GM19397 (cell line): ENCODE data around the gene RPL13A.
"Not testable (repeated sequence)": the region's sequence is repeated elsewhere in the genome, so short reads cannot be mapped to it uniquely, and the experiment has no call there.

Experiments
- ATAC-seq: cut with Tn5 transposase; IDR thresholded peaks from one replicate; pipeline ENCODE4 v1.9.1; 2021; ENCODE audit warnings: mild to moderate bottlenecking, moderate library complexity; ENCODE audit not compliant: unreplicated experiment

RPL13A gene

DNA sequence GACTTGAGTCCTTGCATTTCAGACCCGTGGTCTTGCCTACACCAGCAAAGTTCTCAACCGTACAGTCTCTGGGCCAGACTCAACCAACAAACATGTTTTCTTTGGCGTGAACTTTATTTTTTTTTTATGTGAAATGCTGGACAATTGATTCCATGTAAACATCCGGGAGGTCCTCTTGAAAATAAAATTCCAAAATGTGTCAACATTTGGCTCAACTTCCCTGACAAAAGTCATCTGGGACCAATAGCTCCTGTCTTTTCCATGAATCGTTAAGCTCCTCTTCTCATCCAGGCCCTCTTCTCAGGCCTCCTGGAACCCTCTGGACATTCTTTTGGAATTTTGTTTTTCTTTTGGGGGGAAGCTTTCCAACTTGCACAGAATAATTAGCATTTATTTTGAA, 31.6 kb upstream of the RPL13A start:
- no peak for ATAC-seq

DNA sequence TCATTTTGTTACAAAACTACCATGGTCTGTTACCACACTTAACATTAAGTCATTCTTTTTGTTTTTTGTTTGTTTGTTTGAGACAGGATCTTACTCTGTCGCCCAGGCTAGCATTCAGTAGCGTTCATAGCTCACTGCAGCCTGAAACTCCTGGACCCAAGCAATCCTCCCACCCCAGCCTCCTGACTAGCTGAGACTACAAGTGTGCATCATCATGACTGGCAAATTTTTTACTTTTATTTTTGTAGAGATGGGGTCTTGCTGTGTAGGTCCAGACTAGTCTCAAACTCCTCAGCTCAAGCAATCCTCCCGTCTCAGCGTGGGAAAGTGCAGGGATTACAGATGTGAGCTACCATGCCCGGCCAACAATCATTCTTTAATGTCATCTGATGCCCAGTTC, 31.1 kb upstream of the RPL13A start:
- ATAC-seq = no peak

DNA sequence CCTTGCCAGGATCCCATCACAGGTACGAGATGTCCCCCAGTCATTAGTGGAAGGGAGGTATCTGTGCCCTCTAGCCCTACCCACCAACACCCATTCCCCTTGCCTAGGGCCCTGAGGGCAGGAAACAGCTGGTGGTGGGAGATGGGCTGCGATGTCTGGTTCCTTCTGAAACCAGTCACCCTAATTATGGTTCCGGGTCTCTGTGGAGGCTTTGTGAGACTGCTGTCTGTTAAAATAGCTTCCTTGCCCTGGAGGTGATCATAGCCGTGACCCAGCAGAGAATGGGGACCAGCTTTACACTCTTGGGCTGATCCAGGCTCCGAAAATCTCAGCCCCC, 28.9 kb upstream of the RPL13A start:
- ATAC-seq = no peak

DNA sequence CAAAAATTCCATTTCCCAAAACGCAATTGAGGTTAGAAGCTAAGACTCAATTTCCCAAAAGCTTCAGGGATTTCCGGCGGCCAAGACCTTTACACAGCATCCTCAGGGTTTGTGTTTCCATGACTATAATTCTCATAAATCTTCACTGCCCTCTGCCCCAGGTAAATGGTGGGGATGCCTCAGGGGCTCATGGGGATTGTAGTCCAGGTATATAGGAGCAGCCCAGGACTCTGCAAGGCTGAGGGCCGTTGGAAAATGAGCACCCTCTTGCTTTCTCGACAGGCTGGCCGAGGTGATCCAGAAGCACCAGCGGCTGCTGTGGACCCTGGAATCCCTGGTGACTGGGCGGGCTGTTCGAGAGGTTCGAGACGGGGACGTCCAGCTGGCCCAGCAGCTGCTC, 28.0 kb upstream of the RPL13A start:
- no peak for ATAC-seq

DNA sequence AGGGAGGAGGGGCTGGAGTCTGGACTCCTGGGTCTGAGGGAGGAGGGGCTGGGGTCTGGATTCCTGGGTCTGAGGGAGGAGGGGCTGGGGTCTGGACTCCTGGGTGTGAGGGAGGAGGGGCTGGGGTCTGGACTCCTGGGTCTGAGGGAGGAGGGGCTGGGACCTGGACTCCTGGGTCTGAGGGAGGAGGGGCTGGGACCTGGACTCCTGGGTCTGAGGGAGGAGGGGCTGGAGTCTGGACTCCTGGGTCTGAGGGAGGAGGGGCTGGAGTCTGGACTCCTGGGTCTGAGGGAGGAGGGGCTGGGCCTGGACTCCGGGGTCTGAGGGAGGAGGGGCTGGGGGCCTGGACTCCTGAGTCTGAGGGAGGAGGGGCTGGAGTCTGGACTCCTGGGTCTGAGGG, 26.3 kb upstream of the RPL13A start:
- ATAC-seq = not testable (repeated sequence)

DNA sequence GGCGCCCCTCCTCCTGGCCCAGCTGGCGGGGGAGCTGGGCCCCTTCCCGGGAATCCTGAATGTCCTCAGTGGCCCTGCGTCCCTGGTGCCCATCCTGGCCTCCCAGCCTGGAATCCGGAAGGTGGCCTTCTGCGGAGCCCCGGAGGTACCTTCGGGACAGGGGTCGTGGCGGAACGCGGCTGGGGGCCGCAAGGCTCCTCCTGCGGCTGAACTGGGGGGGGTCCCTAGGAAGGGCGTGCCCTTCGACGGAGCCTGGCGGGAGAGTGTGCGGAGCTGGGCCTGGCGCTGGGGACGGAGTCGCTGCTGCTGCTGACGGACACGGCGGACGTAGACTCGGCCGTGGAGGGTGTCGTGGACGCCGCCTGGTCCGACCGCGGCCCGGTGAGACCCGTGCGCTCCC, 25.8 kb upstream of the RPL13A start:
- no peak for ATAC-seq

DNA sequence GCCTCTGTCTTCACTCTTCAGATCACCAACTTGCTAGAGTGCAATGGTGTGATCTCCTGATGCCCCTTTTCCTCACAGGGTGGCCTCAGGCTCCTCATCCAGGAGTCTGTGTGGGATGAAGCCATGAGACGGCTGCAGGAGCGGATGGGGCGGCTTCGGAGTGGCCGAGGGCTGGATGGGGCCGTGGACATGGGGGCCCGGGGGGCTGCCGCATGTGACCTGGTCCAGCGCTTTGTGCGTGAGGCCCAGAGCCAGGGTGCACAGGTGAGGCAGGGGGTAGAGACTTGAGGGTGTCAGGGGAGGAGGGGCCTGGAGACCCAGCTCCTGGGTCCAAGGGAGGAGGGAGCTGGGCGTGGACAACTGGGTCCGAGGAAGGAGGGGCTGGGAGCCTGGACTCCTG, 24.9 kb upstream of the RPL13A start:
- ATAC-seq = no peak

DNA sequence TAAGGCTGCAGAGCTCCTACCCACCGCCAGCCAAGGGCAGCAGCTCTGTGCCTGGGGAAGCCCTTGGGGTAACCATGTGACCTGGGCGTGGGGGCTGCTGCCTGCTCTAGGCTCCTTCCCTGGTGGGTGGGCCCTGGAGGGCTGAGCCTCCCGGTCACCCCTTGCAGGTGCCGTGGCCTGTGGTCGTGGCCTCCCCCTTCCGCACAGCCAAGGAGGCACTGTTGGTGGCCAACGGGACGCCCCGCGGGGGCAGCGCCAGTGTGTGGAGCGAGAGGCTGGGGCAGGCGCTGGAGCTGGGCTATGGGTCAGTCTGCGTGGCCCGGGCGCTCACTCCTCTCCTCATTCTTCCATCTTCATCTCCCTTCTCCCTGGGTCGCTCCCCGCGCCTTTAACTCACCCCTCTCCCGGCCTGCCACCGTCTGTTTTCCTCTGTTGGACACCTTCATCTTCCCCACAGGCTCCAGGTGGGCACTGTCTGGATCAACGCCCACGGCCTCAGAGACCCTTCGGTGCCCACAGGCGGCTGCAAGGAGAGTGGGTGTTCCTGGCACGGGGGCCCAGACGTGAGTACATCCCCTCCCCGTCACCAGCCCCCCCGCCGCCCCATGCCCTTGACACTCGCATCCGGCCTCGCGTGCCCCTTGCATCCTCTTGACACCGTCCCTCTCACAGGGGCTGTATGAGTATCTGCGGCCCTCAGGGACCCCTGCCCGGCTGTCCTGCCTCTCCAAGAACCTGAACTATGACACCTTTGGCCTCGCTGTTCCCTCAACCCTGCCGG, 23.3 kb upstream of the RPL13A start:
- ATAC-seq = no peak

DNA sequence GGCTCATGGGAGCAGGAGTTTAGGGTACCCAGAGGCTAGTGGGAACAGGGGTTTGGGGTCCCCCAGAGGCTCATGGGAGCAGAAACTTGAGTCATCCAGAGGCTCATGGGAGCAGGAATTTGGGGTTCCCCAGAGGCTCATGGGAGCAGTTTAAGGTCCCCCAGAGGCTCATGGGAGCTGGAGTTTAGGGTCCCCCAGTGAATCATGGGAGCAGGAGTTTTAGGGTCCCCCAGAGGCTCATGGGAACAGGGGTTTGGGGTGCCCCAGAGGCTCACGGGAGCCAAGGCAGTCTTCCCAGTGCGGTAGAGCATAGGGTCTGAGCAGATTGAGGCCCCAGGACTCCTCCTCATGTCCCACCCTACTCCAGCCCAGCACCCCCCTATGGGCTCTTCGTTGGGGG, 22.0 kb upstream of the RPL13A start:
- ATAC-seq = no peak

DNA sequence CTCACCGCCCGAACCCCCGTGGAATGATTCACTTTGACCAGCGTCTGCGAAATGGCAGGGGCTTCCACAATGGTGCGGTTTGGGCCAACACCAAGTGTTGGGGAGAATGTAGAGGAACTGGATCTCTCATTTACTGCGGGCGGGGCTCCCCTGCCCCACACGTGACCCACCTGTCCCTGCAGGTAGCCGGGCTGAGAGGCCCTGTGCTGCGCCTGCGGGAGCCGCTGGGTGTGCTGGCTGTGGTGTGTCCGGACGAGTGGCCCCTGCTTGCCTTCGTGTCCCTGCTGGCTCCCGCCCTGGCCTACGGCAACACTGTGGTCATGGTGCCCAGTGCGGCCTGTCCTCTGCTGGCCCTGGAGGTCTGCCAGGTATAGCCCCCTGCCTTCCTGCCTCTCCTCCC, 19.2 kb upstream of the RPL13A start:
- no peak for ATAC-seq

DNA sequence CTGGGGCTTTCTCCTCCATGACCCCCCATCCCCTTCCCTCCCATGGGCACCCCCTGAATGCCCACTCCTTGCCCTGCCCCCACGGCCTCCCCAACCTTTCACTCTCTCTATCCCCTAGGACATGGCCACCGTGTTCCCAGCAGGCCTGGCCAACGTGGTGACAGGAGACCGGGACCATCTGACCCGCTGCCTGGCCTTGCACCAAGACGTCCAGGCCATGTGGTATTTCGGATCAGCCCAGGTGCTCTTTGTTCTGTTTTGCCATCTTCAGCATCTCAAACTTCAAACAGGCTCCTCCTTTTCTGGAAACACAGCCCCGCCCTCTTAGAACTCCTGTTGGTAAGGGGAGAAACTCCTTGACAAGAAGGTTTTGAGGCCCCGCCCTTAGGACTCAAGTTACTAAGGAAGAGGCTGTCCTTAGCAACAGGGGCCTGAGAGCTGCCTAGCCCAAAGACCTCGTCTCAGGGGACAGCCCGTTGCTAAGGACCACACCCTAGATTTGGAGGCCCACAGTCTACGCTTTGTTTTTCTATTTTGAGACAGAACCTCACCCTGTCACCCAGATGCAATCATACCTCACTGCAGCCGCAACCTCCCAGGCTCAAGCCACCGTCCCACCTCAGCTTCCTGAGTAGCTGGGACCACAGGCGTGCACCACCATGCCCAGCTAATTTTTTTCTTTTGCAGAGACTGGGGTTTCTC, 18.5 kb upstream of the RPL13A start:
- peak; percentile 57 for ATAC-seq

DNA sequence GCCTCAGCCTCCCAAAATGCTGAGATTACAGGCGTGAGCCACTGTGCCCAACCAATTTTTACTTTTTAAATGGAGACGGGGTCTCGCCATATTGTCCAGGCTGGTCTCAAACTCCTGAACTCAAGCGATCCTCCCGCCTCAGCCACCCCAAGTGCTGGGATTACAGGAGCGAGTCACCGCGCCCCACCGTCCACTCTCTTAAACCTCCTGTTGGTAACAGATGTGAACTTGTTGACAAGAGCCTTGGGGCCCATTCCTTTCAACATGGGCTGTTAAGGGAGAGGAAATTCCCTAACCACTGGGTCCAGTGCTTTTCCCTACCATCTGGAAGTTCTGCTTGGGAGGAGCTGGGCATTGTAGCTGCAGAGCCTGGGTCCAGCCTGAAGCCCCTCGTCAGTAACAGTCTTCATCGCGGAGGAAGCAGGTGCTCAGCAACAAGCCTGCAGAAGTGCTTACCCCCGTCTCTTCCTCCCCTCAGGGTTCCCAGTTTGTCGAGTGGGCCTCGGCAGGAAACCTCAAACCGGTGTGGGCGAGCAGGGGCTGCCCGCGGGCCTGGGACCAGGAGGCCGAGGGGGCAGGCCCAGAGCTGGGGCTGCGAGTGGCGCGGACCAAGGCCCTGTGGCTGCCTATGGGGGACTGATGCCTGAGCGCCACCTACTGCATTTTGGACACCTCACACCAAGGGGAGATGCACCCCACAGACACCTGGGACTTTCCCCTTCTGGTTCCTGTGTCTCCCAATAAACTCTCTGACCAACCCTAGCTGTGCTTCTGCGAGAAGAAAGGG, 17.4 kb upstream of the RPL13A start:
- ATAC-seq = no peak

DNA sequence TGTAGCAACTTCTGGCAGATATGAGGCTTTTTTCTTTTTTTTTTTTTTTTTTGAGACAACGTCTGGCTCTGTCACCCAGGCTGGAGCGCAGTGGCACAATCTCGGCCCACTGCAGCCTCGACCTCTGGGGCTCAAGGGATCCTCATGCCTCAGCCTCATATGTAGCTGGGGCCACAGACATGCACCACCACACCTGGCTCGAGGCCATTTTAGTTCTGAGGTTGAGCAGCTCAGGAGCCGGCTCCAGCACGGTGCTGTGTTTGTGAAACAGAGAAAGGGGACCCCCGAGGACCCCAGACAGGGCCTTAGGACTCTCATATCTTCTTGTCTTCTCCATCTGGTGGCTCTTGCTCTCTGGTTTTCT, 16.8 kb upstream of the RPL13A start:
- ATAC-seq = no peak

DNA sequence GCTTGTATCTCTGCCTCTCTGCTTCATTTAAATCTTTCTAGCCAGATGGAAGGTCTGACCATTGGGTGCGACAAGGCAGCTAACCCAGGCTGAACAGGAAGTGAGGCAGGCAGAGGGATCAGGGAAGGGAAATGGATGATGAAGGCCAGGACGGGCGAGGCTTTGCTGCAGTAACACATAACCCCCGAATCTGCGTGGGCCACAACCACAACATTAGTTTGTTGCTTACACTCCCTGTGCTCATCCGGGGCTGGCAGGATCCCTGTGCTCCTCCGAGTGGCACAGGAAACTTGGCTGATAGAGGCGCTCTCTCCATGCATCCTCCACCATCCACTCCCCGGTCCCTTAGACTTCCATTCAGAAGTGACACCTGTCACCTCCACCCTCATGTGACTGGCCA, 14.5 kb upstream of the RPL13A start:
- no peak for ATAC-seq

DNA sequence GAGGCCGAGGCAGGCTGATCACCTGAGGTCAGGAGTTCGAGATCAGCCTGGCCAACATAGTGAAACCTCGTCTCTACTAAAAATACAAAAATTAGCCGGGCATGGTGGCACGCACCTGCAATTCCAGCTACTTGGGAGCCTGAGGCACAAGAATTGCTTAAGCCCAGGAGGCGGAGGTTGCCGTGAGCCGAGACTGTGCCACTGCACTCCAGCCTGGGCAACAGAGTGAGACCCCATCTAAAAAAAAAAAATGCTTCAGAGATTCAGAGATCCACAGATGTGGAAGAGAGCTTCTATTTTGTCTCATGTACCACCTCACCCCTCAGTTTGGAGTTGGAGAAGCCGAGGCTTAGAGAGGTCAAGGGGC, 13.9 kb upstream of the RPL13A start:
- ATAC-seq = not testable (repeated sequence)

DNA sequence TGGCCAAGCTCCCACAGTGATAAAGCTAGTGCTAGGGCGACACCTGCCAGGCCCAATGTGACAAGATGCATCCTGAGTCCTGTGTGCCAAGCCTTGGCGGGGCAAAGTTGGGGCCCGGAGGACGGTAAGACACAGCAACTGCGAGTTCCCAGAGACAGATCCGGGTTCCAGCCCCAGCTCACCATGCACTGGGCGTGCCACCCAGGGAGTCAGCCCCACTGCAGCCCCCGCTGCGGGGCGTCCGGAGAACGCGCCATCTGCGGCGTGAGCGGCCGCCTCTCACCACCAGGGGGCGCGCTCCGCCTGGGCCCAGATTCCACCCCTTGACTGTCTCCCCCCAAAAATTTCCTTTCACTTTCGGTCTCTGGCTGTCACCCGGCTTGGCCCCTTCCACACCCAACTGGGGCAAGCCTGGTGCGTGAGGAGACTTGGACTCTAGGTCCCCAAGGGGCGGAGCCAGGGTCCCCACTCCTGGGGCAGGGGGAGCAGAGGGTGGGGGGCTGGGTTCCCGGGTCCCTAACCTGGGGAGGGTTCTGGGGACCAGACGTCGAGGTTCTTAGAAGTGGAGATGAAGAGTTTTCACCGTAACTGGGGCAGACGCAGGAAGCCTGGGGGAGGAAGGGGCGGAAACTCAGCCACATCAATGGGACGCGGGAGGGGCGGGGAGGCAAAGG, 13.4 kb upstream of the RPL13A start, which contains the start of gene FLT3LG:
FLT3LG (plus strand) TSS at position 348 of the 674 bp plus-strand sequence. CDS start 425 bp downstream, outside the sequence.
- ATAC-seq = no peak

DNA sequence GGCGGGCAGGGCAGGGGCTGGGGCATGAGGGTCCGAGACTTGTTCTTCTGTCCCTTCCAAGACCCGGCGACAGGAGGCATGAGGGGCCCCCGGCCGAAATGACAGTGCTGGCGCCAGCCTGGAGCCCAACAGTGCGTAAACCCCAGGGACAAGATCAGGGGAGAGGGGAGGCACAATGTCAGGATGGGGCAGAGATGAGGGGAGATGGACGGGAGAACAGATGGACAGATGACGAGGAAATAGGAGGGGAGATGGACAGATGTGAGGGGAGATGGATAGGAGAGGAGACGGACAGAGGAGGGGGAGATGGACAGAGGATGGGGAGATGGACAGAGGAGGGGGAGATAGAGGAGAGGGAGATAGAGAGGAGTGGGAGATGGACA, 12.9 kb upstream of the RPL13A start:
- ATAC-seq = no peak

DNA sequence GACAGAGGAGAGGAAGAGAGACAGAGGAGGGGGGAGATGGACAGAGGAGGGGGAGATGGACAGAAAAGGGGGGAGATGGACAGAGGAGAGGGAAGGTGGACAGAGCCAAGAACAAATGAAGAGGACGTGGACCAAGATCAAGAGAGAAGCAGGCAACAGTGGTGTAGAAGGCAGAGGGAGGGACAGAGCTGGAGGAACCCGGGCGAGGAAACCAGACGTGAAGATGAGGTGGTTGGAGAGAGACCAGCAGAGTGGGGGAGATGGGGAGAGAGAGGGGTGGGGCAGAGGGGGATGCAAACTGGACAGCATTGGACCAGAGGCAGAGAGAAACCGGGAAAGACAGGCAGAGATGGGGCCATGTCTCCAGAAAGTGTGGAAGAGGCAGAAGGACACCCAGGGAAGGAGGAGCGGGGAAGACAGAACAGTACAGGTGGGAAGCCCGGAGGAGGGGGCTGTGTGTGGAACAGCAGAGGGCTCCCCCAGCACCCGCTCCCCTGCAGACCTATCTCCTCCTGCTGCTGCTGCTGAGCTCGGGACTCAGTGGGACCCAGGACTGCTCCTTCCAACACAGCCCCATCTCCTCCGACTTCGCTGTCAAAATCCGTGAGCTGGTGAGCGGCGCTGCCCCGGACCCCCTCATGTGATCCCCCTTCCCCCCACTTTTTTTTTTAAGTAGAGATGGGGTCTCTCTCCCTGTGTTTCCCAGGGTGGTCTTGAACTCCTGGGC, 12.1 kb upstream of the RPL13A start:
- ATAC-seq = no peak

DNA sequence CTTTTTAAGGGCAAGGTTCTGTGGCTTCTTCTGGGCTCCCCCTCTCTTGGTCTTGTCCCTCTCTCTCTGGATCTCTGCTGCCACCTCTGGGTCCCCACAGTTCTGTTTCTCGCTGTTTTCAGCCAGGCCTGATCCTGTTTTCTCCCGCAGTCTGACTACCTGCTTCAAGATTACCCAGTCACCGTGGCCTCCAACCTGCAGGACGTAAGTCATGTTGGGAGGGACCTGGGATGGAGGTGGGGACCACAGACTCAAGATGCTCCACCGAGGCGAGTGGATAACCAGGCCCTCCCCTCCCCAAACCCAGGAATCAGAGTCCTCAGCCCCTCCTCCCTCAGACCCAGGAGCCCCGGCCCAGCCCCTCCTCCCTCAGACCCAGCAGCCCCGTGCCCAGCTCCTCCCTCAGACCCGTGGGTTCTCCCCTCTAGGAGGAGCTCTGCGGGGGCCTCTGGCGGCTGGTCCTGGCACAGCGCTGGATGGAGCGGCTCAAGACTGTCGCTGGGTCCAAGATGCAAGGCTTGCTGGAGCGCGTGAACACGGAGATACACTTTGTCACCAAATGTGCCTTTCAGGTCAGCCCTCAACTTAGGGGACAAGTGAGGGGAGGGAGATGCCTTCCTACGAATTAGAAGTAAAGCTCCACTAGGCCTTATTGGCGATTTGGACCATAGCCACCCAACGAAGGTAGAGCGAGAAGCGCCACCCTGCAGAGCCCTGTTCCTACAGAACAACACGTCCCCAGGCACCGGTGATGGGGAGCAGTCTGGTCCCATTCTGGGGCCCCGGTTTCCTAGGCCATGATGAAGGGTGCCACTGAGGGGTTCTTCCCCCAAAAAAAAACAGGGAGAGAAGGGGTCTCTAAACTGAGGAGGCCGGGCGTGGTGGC, 11.2 kb upstream of the RPL13A start:
- ATAC-seq = no peak
